Measurements from ENCODE around the gene EPX.

- no peak for TF ChIP-seq CTCF (conservative IDR thresholded peaks at IDR 0.05)
- no peak for TF ChIP-seq ZFX (IDR thresholded peaks at IDR 0.05)
Observed at GRCh38 chr17:58229881-58230280, 37.4 kb downstream of the EPX start.

Data from C4-2B (cell line).